GM19240 (cell line): ENCODE results near the gene MTMR1.

Source experiments
- DNase-seq: peaks from one replicate; pipeline ENCODE4 v3.0.0; 2011; ENCODE audit warnings: low spot score; ENCODE audit not compliant: insufficient read length

MTMR1 gene

DNA sequence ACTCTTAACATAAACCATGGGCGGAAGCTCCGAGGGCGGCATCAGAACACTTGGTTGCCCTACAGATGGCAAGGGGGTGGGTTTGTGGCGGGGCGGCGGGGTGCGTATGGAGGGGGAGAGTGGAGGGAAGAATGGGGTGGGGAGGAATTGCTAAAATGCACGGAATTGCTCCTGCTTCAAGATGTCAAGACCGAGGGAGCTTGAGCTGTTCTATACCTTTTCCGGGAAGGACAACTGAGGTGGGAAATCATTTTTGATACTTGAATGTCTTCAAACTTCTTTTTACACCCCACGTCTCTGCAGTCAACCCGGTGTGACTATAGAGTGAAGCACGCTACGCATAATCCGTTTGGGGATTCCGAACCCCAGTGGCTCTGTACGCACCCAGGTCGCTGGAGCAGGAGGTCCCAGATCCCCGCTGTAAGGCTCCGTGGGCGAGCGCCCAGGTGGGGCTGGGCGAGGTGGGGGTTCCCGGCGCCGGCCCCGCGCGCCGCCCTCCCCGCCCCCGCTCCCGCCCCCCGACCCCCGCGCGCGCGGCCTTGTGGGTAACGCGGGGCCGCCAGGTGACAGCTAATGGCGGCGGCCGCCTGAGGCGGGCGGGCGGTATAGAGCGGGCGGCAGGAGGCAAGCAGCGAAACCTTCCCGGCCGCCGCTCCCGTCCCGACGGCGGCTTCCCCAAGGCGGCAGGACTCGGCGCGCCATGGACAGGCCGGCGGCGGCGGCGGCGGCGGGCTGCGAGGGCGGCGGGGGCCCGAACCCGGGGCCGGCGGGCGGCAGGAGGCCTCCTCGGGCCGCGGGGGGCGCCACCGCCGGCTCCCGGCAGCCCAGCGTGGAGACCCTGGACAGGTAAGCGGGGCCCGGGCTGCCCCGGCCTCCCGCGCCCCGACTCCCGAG is at the start of gene MTMR1:
Gene MTMR1, plus strand, starts transcription at position 566 of the 894 bp plus-strand sequence. Its CDS starts 135 bp downstream, at position 701.
- DNase-seq: no peak

DNA sequence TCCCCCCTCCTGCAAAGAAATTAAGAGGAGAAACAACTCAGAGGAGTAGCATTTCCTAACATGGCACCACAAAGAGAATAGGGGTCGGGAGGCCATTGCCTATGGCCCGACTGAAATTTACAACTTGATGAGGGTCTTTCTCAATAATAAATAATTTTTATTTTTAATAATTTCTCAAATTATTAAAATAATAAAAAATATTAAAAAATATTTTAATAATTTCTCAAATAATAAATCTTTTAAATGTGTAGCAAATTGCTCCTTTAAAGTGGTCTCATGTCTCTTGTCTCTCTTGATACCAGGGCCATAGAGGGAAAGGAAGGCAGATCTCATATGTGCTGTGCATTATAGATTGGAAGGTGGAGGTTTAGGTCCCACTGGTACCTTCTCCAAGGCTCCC is 49.2 kb upstream of the MTMR1 start:
- no peak for DNase-seq

DNA sequence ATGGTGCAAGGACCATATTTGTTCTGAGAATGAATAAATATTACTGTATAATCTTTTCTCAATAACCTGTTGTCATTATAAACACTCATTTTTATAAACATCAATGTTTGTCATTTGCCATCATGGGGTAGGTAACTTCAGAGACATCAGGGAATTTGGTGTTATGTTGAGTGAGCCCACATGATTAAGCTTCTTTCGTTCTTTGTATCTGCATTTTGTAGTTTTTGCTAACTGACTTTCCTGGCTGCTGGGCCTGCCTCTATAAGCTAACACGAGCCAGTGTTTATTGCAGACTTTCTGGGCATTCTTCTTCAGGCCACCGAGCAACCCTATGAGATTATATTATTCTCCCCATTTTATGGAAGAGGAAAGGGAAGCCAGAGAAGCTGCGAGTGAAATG is 48.8 kb upstream of the MTMR1 start:
- DNase-seq: no peak

DNA sequence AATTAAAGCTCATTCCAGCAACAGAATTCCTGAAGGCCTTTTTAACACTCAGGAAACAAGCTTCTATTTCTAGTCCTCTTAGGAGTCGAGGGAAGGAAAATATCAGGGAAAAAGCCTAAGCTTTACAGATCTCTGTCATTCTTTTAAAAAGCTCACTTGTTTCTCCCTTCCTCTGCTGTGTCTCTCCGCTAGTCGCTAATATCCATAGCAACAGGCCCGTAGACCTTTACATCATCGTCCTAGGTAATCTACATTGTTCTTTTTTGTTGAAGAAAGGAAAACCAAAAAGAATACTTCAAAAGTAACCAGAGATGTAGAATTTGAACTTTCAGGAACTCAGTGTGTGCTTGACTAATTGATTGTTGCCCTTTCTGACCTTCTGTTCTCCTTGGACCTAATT is 45.9 kb upstream of the MTMR1 start:
- no peak for DNase-seq

DNA sequence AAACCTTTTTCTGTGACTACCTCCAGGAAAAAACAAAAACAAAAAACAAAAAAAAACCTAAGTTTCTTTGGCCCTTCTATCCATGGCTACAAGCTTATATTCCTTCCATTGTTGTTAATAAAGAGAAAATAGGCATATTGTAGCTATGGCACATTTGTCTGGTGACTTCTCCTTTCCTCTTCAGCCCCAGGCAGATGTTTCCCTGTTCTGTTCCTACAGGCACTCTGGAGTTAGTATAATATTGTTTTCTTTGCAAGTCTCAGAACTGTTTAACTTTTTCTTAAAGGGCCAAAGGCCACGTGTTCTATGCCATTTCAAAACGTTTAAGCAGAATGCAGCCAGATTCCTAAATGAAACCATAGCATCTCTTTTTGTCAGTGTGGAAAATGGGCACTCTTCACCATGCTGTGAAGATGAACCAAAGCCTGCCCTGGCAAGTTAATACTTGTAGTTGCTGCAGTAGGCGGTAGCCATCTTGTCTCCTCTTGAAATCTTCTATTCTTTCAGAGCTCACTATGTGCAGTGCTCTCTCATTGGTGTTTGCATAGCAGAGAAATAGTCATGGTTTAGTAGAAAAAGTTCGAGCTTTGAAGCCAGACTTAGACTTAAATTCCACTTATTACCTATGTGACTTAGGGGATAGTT is 44.8 kb upstream of the MTMR1 start:
- DNase-seq: no peak

DNA sequence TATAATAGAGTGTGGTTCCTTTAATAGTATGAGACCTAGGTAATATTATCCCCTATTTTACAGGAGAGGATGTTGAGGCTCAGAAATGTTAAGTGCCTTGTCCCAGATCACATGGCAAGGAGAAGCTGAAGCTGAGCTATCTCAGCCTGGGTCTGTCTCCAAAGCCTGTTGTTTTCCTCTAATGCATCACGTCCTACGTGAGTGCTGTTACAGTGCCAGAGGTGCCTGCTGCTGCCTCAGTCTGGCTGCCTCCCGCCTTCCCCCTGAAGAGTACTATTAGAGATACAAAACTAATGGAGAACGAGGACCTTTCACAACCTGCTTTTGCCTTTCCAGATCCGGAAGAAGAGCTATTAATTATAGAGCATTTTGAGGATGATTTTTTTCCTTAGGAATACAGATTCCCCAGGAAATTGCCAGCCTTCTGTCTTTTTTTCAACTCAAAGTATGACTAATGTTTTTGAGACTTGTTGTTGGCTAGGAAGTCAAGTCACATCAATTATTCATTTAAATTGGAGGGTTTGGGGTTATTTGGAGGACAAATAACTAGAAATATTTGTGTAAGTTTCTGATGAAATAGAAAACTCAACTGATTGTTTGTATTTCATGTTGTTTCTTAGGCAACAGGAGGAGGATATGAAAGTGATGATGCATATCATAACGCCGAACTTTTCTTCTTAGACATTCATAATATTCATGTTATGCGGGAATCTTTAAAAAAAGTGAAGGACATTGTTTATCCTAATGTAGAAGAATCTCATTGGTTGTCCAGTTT is 43.9 kb upstream of the MTMR1 start:
- DNase-seq: no peak

DNA sequence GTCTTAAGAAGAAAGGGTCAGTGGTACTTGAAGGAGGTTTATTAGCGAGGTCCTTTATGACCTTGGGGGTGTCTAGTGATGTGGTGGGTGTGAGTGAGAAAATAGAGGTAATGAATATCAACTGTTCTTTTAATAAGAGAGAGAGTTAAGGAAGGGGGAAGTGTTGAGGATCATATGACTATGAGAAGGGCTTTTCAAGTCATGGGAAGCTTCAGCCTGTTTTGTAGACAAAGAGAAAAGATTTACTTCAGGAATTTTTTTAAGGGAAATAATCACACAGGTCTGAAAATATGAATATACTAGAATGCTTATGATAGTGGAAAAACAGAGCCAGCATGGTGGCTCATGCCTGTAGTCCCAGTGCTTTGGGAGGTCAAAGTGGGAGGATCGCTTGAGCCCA is 41.3 kb upstream of the MTMR1 start:
- no peak for DNase-seq

DNA sequence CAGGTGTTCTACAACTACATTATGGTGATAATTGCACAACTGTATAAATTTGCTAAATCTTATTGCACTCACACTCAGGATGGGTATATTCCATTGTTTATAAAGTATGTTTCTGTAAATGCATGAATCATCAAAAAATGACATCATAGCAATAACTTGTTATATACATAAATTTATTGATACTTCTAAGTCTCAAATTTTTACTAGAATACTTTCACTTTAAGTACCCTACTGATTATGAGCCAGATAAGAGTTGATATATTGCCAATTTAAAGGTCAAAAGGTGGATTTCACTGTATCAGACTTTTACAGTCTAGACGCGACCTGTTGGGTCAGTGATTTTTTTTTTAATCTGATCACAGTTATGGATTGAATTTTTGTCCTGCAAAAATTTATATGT is 37.4 kb upstream of the MTMR1 start:
- no peak for DNase-seq

DNA sequence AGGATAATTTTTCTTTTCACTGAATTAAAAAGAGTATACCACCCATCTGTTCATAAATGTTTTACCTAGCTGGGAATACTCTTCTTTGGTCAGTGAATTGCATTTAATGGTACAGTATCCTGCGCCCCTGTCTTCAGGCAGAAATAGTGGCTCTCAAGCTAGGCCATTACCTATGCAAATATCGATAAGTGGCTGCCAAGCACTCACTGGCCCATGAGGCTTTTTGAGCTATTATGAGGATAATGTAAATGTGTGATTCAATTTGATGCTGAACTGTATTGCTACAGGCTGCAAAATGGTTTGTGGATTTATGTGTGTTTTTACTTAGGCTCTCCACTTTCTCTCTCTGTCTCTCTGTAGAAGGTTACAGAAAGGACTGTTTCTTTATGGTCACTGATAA is 30.1 kb upstream of the MTMR1 start:
- no peak for DNase-seq

DNA sequence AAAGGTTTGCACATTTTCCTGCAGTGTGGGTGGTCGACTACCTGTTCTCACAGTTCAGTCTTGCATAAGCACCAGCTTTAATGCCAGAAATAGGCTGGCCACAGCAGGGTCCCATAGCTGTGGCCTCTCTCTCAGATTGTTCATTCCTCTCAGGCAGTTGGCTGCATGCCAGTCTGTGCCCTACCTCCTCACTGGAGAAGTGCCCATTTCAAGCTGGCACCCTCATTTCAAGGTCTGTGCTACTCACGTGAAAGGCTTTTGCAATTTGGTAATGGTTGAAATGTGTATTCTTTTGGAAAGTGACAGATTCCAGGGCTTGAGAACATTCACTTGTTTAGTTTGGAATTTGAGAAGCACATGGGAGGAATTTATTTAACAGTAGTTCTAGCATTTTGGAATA is 28.9 kb upstream of the MTMR1 start:
- DNase-seq: no peak

DNA sequence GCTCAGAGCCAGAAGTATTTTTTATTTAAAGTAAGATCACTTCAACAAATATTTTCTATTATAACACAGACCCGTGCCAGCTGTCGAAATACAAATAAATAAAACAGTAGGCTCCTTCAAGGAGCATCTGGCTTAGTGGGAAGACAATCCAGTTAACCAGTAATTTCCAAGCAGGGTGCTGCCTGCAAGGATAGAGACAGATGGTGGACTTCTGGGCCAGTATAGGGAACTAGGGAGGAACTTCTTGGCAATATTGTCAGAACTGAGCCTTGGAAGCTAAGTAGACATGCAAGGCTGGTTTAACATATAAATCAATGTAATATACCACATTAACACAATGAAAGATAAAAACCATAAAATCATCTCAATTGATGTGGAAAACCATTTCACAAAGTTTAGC is 17.0 kb upstream of the MTMR1 start:
- DNase-seq: no peak

DNA sequence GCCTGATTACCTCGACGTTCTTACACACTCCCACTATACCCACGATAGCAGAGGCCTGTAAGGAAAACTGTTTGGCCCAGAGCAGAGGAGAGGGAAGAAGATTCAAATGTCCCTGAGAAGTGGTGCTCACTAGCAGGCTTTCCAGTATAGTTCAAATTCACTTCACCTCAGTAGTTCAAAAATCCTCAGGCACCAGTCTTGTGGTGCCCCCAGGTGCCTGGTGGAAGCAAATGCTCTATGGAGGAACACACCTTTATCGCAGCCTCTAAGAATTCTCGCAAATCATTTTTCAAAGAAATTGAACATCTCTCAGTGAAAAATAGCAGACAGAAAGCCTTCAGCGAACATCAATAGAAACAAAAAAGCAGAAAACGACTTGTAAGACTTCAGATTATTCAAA is 12.2 kb upstream of the MTMR1 start:
- no peak for DNase-seq

DNA sequence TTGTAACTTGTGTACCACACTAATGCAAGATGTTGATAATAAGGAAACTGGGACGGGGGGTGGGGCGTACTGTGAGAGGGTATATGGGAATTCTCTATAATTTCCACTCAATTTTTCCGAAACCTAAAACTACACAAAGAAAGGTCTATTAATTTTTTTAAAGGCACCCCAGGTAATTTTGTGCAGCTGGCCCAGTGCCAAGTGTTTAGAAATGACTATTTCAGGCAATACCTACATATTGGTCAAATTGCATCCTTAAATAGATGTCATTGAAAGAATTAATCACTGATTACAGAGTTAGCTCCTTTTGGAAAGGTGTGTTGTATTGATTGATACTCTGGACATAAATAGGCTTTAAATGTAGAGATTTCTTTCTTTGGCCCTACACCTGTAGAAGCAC is 10.1 kb upstream of the MTMR1 start:
- DNase-seq: no peak

DNA sequence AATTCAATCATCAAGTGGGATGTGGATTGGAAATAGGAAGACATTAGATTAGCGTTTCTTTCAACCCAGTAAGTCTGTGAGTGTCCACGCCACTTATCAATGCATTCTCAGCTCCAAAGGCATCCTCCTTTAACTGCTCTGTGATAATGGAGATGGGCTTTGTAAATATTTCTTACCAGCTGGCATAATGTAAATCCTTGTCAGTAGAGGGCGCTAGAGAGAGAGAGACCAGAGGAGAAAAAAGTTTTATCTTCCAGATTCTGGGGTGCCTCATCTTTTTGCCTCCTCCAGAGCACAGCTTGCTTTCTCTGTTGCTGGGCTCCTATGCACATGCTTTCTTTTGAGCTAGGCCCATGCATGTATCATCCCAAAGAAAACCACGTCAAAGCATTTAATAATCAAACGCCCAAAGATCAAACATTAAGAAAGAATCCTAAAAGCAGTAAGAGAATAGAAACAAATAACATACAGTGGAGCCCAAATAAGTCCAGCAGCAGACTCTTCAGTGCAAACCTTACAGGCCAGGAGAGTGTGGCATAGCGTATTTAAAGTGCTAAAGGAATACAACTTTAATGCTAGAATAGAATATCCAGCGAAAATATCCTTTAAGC is 9.6 kb upstream of the MTMR1 start:
- DNase-seq: no peak

DNA sequence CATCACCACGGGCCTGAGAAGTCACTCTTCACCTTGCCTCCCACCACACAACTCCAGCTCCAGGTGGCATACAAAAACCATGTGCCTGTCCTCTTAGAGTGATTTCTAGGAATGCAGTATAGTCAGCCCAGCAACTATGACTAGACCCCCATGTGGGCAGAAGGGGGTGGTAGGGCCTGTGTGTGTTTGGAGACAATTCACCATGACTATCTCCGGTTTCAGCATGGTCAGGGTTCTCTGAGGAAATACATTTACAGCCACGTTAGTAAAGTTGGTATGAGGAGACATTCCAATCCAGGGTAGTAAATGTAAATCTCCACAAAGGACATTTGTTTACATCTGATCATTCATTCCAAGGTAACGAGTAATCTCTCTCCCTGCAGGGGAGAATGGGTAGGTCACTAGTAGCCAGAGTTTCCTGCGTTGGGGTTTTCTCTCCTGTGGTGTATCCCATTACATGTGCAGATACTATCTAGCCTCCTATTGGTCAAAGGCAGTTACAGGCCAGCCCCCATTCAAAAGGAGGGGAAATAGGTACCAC is 4.2 kb upstream of the MTMR1 start:
- DNase-seq: no peak

DNA sequence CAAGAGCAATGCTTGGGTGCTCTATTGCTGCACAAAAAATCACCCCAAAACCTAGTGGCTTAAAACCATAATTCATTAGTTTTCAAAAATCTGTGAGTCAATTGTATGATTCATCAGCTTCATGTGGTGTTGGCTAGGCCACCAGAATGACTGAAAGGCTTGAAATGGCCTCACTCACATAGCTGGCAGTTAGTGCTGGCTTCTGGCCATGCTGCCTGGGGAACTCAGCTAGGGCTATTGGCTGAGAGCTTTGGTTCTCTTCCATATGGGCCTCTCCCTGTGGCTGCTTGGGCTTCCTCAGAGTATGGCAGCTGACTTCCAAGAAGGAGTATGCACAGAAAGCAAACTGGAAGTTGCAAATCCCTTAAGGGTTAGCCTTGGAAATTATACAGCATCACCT is 3.1 kb upstream of the MTMR1 start:
- DNase-seq: no peak

DNA sequence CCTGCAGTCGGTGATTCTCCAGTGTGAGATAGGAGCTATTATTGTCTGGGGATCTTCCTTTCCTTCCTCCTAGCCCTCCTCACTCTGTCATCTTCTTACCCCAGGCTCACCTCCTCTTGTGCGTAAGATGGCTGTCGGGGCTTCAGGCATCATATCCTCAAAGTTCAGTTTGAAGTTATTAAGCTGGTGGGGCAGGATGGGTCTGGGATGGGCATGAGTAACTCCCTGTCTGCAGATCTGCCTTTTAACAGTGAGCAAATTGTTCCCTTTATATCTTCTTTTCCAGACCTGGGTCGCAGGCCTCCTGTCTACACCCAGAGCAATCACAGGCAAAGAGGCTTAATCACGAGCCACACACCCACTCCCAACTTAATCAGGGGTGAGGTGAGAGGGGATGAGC is 900 bp upstream of the MTMR1 start:
- DNase-seq: no peak

DNA sequence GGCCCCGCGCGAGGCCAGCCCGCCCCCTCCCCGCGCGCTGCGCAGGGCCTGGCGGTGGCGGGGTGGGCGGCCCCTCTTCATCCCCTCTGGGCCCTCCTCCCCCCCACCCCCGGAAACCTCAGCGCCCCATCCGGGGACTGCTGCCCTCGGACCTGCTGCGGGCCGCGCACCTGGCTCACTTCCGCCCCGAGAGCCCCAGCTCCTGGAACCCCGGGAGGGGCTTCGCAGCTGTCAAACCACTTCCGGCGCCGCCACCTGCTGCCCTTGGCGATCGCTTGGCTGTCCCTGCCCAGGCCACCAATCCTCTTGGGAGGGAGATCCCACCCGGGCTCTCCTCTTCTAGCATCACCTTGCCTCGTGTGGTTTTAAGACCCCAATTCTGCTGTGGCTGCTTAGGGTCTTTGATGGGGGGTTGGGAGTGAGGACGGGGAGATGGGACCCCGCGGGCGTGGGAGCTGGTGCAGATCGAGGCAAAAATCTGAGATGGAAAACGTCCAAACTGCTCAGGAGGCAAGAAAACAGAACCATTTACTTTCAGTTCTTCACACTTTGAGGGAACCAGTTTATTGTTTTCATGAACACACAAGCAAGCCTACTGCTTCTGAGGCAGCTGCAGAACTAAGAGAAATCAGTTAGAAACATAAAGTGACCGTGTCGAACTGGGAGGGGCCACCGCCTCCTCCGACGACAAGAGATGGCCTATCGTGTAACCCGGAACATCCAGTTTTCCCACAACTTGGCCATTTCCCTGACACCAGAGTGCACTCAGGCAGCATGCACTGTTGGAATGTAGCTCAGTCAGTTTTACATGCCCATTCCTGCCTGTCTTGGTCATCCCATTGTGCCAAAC is 754 bp downstream of the MTMR1 start:
- peak; percentile 80 for DNase-seq

DNA sequence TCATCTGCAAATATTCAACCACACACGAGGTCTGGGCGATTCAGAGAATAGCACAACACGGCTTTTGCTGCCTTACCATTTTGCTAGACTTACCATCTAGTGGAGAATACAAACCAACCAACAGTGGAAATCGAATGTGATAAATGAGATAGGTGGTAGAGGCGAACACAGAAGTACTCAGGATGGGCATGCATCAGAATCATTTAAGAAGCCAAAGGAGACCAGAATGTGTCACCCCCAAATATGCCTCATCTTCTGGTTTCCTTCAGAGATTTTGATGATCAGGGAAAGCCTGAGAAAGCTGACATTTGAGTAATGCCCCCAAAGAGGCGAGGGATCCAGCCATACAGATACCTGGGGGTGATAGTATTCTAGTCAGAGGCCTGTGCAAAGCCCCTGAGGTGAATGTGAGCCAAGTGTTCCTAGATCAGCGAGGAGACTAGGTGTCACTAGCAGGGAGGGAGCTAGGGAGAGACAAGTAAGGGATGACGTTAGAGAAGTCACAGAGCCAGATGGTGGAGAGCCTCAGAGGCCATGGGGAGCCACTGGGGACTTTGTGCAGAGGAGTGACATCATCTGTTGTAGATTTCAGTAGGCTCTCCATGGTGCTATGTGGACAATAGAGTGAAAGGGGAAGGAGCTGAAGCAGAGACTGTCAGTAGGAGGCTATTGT is 1.7 kb downstream of the MTMR1 start:
- no peak for DNase-seq

DNA sequence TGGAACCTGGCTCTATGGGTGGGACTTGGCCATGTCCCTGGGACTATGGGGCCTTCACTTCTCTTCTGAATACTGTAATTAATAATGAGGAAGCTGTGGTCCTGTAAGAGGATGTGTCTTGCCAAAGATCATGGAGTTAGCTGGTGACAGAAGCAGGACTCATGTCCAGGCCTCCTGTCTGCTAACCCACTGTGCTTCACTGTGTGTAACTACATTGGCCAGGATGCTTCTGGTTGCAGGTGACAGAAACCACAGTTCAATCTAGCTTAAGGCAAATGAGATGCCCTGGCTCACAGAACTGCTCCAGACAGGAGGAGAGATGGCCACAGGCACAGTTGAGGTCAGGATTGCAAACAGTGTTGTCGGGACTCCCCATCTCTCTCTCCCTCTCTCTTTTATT is 3.1 kb downstream of the MTMR1 start:
- DNase-seq: no peak
